IPS DF 19.7 (cell line): Measurements from ENCODE around the gene ZSCAN20.

Experiments used
- DNase-seq: peaks from one replicate; pipeline ENCODE4 v3.0.0-alpha.2; 2013; ENCODE audit warnings: low read depth, low spot score

The ZSCAN20 gene

DNA sequence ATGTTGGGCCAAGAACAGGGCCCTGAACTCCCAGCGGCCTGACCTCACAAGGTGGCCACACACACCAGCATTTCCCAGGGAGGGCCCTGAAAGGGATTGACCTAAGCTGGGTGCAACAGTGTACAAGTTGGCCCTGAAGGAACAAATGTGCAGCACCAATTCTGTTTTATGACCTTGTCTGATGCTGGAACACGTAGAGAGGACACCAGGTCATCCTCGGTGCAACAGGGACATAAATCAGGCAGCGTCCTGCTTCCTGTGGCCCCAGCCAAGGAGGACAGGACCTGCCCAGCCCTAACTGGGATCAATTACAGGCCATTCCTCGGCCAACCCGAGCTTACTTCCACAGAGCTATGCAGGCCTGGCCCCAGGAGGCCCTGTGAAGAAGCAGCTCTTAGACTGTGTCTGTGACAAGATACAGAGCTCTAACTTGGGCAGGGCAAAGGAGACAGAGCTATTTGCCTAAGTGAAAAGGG, 28.7 kb upstream of the ZSCAN20 start:
- DNase-seq: no peak

DNA sequence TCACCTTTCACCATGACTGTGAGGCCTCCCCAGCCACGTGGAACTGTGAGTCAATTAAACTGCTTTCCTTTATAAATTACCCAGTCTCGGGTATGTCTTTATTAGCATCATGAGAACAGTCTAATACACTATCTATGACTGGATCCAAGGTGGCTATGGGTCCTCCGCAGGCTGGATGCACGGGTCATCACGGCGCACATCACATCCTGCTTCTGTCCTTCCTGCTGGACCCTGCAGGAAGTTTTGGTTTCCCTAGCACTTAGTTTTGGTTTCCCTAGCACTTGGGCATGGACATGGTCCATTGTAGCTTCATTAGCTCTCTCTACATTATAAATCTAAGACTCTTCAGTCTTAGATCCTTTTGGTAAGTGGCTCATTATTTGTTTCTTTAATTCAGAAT, 27.3 kb upstream of the ZSCAN20 start:
- no peak for DNase-seq

GRCh38 chr1:33446590-33446989, 25.9 kb upstream of the ZSCAN20 start:
- no peak for DNase-seq

- DNase-seq: no peak
These were observed 17.7 kb upstream of the ZSCAN20 start for GRCh38 chr1:33454646-33455282.

DNA sequence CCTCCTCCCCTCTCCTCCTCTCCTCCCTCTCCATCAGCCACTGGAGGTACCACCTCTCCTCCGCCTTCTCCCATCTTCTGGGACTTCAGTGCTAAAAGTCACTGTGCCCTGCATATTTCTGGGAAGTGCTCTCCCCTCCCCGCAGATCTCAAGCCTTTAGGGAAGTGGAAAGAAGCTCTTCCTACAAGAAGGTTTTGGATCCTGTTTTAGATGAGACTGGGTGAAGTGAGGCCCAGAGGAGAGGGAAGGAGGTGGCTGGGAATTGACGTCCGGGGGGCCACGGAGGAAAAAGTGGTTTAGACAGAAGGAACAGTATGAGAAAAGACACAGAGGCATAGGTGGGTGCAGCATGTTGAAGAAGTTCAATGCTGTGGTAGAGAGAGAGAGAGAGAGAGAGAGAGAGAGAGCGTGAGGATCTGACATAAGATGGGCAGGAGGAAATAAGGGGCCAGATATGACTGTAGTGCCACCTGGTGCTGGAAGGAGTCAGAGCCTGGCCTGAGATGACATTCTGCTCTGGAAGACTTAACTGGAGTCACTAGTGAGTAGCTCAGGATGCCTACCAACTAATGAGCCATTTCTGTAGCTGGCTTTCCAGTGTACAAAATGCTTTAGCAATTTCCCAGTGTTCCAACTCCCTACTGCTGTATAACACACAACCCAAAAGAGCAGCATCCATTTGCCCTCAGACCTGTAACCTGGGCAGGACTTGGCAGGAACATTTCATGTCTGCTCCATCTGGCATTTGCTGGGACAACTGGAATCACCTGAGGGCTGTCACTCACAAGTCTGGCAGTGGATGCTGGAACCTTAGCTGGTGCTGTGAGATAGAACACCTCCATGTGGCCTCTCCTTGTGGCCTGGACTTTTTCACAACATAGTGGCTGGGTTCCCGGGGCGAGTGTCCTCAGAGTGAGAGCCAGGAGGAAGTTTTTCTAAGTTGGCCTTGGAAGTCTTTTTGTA, 16.6 kb upstream of the ZSCAN20 start:
- DNase-seq: peak; percentile 35

DNA sequence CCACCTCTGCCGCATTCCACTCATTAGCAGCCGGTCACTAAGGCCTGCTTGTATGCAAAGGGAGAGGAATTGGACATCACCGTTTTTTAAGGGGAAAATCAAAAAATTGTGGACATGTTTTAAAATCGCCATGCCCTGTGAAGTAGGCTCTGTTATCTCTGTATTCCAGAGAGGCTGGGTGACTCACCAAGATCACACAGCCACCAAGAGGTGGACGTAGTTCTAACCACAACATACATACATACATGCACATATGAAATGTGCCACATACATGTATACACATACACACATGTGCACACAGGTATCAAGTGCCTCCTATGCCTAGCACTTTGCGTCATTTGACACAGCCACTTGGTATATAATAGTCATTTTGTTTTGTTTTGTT, 16.0 kb upstream of the ZSCAN20 start:
- DNase-seq: no peak

DNA sequence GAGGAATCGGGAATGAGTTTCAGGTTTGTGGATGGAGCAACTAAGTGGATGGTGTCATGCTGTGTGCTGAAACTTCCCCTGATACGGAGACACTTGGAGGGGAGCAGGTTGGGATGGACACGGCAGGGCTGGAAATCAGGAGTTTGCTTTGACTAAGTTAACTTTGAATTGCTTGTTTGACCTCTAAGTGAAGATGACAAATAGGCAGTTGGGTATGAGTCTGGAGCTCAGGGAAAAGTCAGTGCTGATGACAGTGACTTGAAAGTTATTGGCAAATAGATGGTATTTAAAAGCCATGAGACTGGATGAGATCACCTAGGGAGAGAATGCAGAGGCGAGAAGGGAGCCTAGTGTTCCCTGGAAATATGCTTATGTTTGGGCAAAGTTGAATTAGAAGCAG, 12.8 kb upstream of the ZSCAN20 start:
- no peak for DNase-seq

DNA sequence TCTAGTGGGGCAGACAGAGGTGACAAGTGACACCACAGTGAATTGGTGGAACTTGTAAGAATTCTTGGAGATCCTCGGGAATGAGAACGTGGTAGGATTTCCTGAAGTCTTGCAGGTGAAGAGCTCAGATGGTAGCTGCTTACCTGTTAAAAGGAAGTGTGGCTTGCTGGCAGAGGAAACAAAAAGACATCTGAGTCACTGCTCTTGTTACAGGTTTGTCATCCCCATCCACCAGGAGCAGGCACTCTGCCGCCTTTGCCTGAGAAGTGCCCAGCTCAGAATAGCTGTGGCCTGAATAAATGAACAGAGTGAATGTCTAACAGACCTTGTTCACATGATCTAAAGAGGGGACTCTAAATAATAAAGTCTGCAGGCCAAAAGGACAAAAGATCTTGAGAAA, 12.3 kb upstream of the ZSCAN20 start:
- DNase-seq: no peak

GRCh38 chr1:33460947-33461629, 11.4 kb upstream of the ZSCAN20 start:
- no peak for DNase-seq

DNA sequence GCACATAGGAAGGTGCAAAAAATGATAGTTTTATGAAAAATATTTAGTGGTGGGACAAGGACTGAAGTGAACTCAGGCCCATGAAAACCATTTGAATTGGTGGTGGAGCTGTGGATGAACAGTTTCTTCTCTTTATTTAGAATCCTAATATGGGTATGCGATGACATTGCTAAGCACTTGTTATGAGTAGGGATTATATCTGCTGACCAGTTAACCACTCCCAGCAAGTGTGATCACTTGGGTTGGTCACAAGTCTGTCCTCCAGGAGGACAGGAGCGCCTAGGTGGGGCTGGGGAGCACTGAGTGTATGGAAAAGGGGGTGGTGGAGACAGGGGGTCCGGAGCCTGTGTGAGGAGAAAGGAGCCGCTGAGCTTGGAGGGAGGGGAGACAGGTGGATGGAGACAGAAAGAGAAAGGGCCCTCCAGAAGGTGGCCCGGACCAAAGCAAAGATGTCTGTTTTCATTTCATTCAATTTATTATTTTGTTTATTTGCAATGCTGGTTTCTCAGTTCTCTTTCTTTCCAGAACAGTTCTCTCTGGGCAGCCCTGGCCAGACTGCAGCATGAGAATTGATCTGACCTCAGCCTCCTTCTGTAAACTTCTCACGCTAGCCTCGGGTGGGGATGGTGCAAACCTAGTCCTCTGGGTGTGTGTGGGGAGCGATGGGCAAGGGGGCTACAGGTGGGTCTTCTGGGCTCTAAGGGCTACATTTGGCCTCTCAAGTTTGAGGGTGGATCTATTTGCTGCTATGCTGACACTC, 9.9 kb upstream of the ZSCAN20 start:
- no peak for DNase-seq

DNA sequence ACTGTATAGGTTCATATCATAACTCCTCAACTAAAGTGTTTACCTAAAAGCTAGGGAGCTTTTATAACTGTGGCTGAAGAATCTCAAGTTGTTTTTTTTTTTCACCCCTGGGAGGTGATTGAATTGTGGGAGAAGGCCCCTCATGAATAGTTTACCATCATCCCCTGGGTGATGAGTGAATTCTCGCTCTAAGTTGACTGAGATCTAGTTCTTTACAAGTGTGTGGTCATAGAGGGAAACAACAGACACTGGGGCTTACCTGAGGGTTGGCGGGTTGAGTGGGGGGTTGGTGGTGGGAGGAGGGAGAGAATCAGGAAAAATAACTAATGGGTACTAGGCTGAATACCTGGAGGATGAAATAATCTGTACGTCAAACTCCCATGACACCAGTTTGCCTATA, 7.9 kb upstream of the ZSCAN20 start:
- no peak for DNase-seq

DNA sequence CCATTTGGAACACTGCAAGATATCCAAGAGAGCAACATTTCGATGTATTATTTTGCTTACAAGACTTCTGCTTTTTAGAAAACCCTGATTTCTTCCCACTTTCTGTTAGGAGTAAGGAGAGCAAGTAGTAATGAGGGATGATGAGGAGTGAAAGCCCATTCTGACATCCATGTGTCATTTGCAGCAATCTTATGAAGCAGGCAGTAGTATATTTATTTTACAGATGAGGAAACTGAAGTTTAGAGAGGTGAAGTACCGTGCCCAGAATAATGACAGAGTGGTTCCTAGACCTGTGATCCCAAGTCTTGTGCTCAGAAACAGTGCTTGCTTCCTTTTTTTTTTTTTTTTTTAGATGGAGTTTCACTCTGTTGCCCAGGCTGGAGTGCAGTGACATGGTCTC, 7.1 kb upstream of the ZSCAN20 start:
- DNase-seq: no peak

DNA sequence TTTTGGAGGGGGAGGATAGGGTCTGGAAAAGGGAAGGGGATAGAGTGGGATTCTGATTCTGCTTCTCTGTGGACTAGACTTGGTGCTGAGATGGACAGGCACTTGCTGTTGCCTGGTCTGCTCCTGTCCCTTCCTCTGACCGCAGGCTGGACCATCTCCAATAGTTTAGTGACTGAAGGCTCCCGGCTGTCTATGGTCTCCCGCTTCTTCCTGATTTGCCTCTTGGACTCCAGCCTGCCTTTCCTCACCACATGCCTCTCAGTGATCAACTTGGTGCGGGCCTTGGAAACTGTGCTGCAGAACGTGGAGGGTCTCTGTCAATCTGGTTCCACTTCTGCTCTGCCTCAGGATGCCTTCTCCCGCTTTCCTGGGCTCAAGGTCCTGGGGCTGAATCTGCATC, 6.3 kb upstream of the ZSCAN20 start:
- no peak for DNase-seq

DNA sequence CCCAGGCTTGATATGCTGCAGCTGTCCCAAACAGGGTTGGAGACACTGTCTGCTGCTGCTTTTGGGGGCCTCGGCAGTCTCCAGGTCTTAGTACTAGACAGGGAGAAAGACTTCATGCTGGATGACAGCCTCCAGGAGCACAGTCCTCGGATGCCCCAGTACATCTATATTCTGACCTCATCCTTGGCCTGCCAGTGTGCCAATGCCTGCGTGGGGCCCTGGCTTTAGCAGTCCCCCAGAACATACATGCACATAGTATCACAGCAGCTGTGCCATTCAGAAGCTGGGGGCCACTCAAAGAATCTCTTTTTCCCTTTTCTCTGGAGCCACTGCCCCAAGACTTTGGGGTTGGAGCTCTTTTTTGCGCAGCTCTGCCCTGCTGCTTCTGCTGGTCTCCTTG, 4.4 kb upstream of the ZSCAN20 start:
- no peak for DNase-seq

DNA sequence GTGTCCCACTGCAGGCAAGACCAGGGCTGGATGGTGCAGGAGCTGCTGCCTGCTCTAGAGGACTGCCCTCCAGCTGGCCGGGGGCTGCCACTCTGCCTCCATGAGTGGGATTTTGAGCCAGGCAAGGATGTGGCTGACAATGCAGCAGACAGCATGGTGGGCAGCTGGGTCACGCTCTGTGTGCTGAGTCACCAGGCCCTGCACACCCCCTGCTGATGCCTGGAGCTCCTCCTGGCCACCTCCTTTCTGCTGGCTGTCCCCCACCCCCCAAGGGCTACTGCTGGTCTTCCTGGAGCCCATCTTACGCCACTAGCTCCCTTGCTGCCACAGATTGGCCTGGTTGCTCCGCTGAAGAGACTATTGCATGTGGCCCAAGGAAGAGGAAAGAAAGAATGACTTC, 3.9 kb upstream of the ZSCAN20 start:
- DNase-seq: no peak

DNA sequence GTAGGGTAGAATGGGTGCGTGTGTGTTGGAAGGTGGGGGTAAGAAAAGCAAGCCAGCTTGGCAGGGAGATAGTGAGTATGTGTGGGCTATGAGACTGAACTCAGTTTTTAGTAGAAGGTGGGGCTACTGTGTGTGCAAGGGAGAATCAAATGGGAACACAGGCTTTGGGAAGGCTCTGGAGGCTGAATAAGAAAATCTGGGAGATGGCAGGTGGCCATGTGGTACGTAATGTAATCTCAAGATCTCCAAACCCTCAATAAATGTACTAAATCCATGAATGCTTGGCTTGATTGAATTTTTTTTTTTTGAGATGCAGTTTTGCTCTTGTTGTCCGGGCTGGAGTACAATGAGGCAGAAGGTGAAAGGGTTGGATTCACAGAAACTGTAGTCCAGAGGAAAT, 3.5 kb upstream of the ZSCAN20 start:
- no peak for DNase-seq

DNA sequence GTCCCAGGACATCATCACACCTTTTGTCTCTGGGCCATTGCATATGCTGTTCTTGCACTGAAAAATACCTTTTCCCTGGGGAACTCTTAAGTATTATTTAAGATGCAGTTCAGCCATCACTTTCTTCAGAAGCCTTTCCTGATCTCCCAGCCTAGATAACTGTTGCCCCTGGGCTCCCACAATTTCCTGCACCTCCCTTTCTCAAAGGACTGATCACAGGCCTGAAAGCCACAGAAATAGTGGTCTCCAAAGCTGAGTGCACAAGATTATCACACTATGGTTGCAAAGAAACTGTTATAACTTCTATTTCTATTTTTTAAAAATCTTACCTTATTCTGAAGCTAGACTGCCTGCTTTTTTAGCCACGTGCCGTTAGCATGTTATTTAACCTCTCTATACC, 2.8 kb upstream of the ZSCAN20 start:
- DNase-seq: no peak

DNA sequence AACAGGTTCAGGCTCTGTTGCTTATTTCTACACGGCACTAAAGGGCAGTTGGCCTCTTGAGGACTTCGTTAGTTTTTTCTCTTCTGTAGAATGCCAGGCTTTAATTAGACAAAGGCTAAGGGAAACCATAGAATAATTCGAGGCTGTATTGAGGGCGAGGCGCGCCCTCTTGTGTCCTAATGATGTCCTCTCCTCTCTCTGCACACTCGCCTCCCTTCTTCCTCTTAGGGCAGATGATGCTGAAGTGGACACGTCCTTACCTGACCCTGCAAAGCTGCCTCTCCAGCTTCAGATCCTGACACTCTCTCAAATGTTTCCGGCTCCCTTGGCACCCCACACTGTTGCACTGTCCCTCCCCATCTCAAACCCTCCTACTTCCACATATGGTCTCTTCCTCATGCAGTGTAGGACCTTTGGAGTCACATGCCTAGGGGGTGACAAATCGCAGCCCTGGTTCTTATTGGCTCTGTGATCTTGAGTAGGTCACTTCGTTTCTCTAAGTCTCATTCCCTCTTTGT, 1.9 kb upstream of the ZSCAN20 start:
- peak; percentile 42 for DNase-seq

DNA sequence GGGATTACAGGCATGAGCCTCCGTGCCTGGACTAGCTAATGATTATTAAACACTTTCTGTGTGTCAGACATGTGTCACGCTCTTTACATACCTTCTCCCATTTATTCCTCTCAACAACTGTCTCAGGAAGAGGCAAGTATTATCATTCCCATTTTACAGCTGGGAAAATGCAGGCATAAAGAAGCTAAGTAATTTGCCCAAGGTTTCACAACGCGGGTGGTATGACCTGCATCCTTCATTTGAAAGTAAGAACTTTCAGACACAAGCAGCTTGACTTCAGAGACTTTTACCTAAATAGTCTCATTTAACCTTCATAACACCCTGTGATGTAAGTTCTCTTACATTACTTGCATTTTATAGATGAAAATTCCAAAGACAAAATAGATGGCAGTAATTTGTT, 1.0 kb upstream of the ZSCAN20 start:
- DNase-seq: no peak

- DNase-seq: no peak
These were observed 1.5 kb downstream of the ZSCAN20 start for GRCh38 chr1:33473900-33474299.

- no peak for DNase-seq
These were observed 5.0 kb downstream of the ZSCAN20 start for GRCh38 chr1:33477451-33477850.

DNA sequence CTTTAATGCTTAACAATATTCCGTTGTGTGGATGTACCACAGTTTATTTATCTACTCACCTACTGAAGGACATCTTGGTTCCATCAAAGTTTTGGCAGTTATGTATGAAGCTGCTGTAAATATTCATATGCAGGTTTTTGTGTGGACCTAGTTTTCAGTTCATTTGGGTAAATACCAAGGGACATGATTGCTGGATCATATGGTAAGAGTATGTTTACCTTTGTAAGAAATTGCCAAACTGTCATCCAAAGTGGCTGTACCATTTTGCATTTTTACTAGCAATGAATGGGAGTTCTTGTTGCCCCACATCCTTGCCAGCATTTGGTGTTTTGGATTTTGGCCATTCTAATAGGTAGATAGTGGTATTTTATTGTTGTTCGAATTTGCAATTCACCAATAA, 10.0 kb downstream of the ZSCAN20 start:
- DNase-seq: no peak
